Central memory CD4-positive, alpha-beta T cell (primary cell): Measurements from ENCODE around the gene FXYD7.
"Not testable (repeated sequence)": the region's sequence is repeated elsewhere in the genome, so short reads cannot be mapped to it uniquely, and the experiment has no call there.

Source experiments
- DNase-seq: peaks from one replicate; pipeline ENCODE4 v3.0.0; 2022

Gene FXYD7

GRCh38 chr19:35128398-35129057, 14.5 kb upstream of the FXYD7 start:
- no peak for DNase-seq

- DNase-seq: not testable (repeated sequence)
Observed at GRCh38 chr19:35129724-35130274, 13.3 kb upstream of the FXYD7 start.

GRCh38 chr19:35130761-35131720, 12.0 kb upstream of the FXYD7 start:
- DNase-seq: no peak

GRCh38 chr19:35132254-35132653, 10.8 kb upstream of the FXYD7 start:
- DNase-seq: no peak

- DNase-seq: no peak
Observed at GRCh38 chr19:35133826-35134225, 9.2 kb upstream of the FXYD7 start.

- no peak for DNase-seq
Observed at GRCh38 chr19:35134601-35135242, 8.3 kb upstream of the FXYD7 start, which contains the start of gene LGI4. TSS of gene LGI4 (minus strand) at chr19:35135059. CDS start at chr19:35134680, 379 bp downstream.

- no peak for DNase-seq
Observed at GRCh38 chr19:35135389-35135909, 7.6 kb upstream of the FXYD7 start.

- no peak for DNase-seq
Observed at GRCh38 chr19:35136231-35136630, 6.8 kb upstream of the FXYD7 start.

GRCh38 chr19:35136977-35137702, 5.9 kb upstream of the FXYD7 start:
- DNase-seq: no peak

GRCh38 chr19:35138305-35138892, 4.7 kb upstream of the FXYD7 start, which contains the start of gene FXYD1:
TSS of gene FXYD1 (plus strand) at chr19:35138824. CDS start at chr19:35140080, 1,256 bp downstream.
- DNase-seq: no peak

GRCh38 chr19:35140207-35140961, 2.7 kb upstream of the FXYD7 start:
- DNase-seq: no peak

GRCh38 chr19:35140962-35141836, 1.9 kb upstream of the FXYD7 start:
- DNase-seq: peak; percentile 92

GRCh38 chr19:35141837-35142605, 1.0 kb upstream of the FXYD7 start:
- DNase-seq: no peak

- peak; percentile 65 for DNase-seq
Observed at GRCh38 chr19:35142606-35143230, 337 bp upstream of the FXYD7 start.

GRCh38 chr19:35143818-35144217, 763 bp downstream of the FXYD7 start:
- no peak for DNase-seq

GRCh38 chr19:35144259-35144599, 1.2 kb downstream of the FXYD7 start:
- no peak for DNase-seq

- peak; percentile 35 for DNase-seq
Observed at GRCh38 chr19:35144600-35145436, 1.8 kb downstream of the FXYD7 start.
